ENCODE measurements around the gene DNAJC22.
"Not testable (repeated sequence)": the region's sequence is repeated elsewhere in the genome, so short reads cannot be mapped to it uniquely, and the experiment has no call there.

The DNAJC22 gene

DNA sequence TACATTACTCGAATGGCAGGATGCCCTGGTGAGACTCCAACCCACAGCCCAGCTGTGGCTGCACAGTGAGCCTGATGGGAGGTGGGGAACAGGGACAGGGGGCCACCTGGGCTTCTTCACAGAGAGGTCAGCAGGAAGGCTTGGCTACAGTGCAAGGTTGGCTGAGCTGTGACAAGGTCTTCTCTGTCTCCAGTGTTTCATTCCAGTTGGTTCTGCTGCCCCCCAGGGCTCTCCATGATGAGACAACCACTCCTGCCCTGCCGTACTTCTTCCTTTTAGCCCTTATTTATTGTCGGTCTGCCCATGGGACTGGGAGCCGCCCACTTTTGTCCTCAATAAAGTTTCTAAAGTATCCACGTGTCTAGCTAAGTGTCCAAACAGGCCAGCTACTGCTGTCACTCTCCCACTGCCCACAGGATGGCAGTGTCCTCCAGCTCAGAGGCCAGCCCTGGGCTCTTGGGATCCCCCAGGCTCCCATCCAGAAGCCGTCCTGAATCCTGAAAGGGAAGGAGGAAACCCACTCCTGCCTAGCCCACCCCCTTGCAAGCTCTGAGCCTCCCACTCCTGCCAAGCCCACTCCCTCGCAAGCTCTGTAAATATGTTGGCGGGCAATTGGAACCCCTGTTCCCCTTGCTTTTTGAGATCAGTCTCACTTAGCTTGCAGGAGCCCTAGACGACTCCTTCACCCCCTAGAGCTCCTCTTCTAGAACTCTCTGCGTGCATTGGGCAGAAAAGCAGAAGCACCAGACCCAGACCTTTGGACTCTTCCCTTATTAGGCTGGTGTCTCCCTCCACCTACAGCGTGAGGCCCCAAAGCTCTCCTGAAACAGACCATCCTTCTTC is 15.1 kb upstream of the DNAJC22 start:
- no peak for DNase-seq (ENCODE audit: low read depth in 2 of 2)

- no peak for DNase-seq (ENCODE audit: low read depth in 2 of 2)
Observed at GRCh38 chr12:49332441-49332861, 14.2 kb upstream of the DNAJC22 start.

- no peak for DNase-seq (ENCODE audit: low read depth in 2 of 2)
Observed at GRCh38 chr12:49332891-49333371, 13.8 kb upstream of the DNAJC22 start.

- DNase-seq (ENCODE audit: low read depth in 2 of 2) = not testable (repeated sequence)
Observed at GRCh38 chr12:49333778-49334177, 12.9 kb upstream of the DNAJC22 start.

DNA sequence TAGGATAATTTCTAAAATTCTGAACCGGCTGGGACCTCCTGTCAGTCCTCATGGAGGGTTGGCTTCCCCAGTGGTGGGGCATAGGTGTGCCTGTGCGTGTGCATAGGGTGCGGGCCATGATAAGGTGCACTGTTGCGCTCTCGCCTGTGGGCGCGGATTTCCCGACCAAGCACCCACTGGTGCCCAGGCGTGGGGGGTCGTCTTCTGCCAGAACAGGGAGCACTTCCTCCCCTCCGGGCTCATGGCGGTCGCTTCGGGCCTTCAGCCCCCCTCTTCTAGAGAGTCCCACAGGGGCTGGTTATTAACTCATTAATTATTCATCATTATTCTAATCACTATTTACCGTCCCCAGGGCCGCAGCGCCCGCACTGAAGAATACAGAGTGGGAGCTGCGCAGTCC is 12.5 kb upstream of the DNAJC22 start:
- no peak for DNase-seq (ENCODE audit: low read depth in 2 of 2)

DNA sequence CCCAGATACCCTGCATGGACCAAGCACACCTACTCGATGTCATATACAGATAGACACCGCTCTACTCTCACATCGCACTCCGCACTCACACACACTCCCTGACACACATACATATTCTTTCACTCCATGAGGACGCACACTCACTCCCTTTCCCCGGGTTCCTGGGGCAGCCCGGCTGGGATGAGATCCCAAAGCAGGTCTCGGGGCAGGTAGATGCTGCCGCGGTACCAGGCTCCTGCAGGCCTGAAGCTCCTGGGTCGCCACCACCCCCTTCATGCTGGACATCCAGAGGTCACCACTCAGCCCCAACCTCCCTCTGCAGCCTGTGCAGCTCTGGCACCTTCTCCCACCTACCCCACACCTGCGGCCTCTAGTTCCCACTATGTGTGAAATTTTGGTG is 12.0 kb upstream of the DNAJC22 start:
- no peak for DNase-seq (ENCODE audit: low read depth in 2 of 2)

- no peak for DNase-seq (ENCODE audit: low read depth in 2 of 2)
Observed at GRCh38 chr12:49335118-49335954, 11.4 kb upstream of the DNAJC22 start.

- no peak for DNase-seq (ENCODE audit: low read depth in 2 of 2)
Observed at GRCh38 chr12:49335955-49336644, 10.6 kb upstream of the DNAJC22 start.

GRCh38 chr12:49336645-49337584 is 9.8 kb upstream of the DNAJC22 start, which contains the start of gene C1QL4:
Gene C1QL4 (minus strand): TSS chr12:49337188. CDS start chr12:49336477, 711 bp downstream.
- peak; percentile 72 to 73 for DNase-seq (ENCODE audit: low read depth in 2 of 2)

- DNase-seq (ENCODE audit: low read depth in 2 of 2) = no peak
Observed at GRCh38 chr12:49338830-49339463, 7.7 kb upstream of the DNAJC22 start.

- DNase-seq (ENCODE audit: low read depth in 2 of 2) = no peak
Observed at GRCh38 chr12:49339464-49339861, 7.2 kb upstream of the DNAJC22 start.

DNA sequence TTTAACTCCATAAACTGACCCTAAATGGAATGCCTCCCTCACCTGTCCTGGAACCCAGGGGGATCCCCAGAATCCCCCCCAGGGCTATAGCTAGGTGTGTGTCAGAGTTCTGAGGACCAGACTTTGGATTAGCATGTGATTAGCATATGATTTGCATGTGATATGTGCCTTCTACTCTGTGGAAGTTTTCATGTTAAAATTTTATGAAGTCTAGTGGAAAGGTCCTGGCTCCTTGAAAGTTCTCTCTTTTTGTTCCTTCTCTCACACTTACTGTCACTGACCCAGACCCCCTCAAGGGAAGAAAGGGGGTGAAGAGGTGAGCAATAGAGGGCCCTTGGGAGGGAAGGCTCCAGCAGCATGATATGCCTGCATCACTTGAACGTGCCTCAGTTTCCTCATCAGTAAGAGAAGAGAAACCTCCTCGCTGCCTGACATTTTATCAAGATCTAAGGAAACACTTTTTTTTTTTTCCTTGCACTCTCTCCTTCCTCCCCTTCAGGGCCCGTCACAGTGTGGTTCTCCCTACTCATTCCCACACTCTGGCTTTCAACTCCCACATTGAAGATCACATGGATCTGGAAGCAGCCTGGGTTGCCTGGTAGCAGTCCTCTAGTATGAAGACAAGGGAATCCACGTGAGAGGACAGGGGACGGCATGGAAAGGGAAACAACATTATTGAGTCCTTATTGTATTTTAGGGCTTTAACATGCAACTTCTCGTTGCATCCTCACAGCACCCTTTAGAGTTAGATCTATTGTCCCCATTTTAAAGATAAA is 6.4 kb upstream of the DNAJC22 start:
- DNase-seq (ENCODE audit: low read depth in 2 of 2) = no peak

- DNase-seq (ENCODE audit: low read depth in 2 of 2) = no peak
Observed at GRCh38 chr12:49340971-49341776, 5.5 kb upstream of the DNAJC22 start.

DNA sequence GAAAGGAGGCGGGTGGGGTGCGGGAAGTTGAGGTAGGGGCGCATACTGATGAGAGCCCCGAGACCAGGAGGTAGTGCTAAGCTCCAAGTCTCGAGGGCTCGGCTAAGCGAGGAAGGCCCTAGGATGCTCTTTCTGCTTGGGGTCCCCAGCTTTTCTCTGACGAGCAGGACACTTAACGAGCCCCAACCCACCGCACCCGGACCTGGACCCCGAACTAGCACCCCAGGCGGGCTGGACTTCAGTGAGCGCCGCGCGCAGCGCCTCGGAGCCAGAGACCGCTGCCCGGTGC is 5.0 kb upstream of the DNAJC22 start:
- DNase-seq (ENCODE audit: low read depth in 2 of 2) = no peak

GRCh38 chr12:49342066-49342913 is 4.4 kb upstream of the DNAJC22 start:
- DNase-seq (ENCODE audit: low read depth in 2 of 2) = no peak

DNA sequence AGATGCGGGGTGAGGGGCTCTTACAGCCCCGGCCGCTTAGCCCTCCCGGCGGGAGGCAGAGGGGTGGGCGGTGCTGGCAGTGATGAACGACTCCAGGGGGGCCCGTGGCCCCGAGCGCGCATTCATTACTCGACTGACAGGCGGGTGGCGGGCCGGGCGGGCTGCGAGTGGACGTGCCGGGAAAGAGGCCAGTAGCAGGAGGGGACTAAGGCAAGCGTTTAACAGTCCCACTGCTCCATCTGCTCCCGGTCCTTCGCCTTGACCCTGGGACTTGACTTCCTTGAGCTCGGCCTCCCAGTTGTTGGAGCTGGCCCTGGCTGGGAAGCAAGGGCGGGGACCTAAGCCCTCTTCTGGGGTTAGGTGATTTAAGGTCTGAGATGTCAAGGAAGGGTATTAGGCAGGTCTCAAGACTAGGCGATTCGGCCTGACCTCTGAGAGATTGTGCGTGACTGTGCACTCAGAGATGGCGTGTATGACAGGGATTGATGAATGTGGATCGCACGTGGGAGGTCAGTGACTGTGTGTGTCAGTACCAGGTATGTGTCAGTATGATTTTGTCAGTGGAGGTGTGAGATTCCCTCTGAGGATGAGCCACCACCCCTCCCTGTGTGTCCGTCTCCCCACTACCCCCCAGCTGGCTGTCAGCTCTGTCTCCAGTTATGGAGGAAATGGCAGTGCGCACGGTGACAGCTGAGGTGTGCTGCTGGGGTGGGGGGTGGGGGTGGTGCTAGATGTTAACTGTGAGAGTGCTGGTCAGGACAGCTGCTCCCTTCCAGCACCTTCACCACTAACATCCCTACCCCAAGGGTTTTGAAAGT is 3.6 kb upstream of the DNAJC22 start:
- DNase-seq (ENCODE audit: low read depth in 2 of 2) = peak in 1 of 2 donors; percentile 51

DNA sequence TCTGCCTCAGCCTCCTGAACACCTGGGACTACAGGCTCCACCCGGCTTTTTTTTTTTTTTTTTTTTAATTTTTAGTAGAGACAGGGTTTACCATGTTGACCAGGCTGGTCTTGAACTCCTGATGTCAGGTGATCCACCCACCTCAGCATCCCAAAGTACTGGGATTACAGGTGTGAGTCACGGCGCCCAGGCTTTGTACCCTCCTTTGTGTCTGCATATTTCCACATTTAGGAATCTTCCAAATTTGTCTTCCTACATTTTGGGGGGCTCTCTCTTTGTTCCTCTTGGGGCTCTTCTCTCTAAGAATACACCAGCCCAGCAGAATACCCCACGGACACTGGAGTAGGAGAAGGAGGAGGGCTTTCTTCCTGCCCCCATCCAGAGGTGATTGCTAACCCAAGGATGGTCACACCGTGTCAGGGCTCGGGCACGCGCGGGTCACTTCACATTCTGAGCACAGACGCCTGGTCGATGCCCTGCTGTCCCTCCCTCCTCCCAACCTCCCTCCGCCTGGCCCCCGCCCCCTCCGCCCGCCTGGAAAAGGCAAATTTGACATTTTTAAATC is 2.1 kb upstream of the DNAJC22 start:
- no peak for DNase-seq (ENCODE audit: low read depth in 2 of 2)

All from stimulated activated CD8-positive, alpha-beta memory T cell treated with anti-CD3 and anti-CD28 coated beads, Interleukin-15, amount 100 ng/mL, for 4 hours (primary cell).